Upper lobe of left lung (tissue), 6 donors: Measurements from ENCODE around the gene WSB1. TPM values are rescaled to one million over a fixed set of nuclear protein-coding genes. Genes with fewer than 3 reads are reported as not detected.

ENCODE experiments used
- ATAC-seq, 2 donors: fragments of 200-7000 bp; cut with Tn5 transposase; one replicate each; pipeline ENCODE4 v1.9.1; 2022; ENCODE audit warnings: mild to moderate bottlenecking in 2 of 2, moderate library complexity in 2 of 2; ENCODE audit not compliant: low FRiP score in 2 of 2
- DNase-seq, 2 donors: peaks; one replicate each; pipeline ENCODE4 v3.0.0-alpha.2; 2019 to 2020
- H3K27ac ChIP-seq, 4 donors: fragments of 200-600 bp; sonication (generic); one replicate each; pipeline ENCODE4 v1.5.1; 2016 to 2019
- H3K27me3 ChIP-seq, 4 donors: fragments of 200-600 bp; sonication (generic); one replicate each; pipeline ENCODE4 v1.5.1; 2017 to 2019
- H3K36me3 ChIP-seq, 4 donors: fragments of 200-600 bp; sonication (generic); one replicate each; pipeline ENCODE4 v1.5.1; 2016 to 2019
- H3K4me1 ChIP-seq, 4 donors: fragments of 200-600 bp; sonication (generic); one replicate each; pipeline ENCODE4 v1.5.1; 2018 to 2019
- H3K4me3 ChIP-seq, 4 donors: fragments of 200-600 bp; sonication (generic); one replicate each; pipeline ENCODE4 v1.5.1; 2017 to 2019; ENCODE audit warnings: mild to moderate bottlenecking in 2 of 4, moderate library complexity in 1 of 4
- H3K9me3 ChIP-seq, 4 donors: fragments of 200-600 bp; sonication (generic); one replicate each; pipeline ENCODE4 v1.5.1; 2018 to 2019
- CTCF ChIP-seq, 6 experiments: fragments of 450-650 bp in 4 of 6; fragments of 200-600 bp in 2 of 6; sonication (generic) in 2 of 6; IDR thresholded peaks; one replicate each; pipeline ENCODE4 v1.5.1; 2016 to 2019; ENCODE audit warnings: antibody characterized with exemption in 6 of 6
- EP300 ChIP-seq, 4 donors: sonication (generic); formaldehyde crosslinking; IDR thresholded peaks; one replicate each; pipeline ENCODE4 v1.5.1; 2017; ENCODE audit warnings: antibody characterized with exemption in 4 of 4, control low read depth in 2 of 4
- POLR2A ChIP-seq, 4 donors: fragments of 450-650 bp; IDR thresholded peaks; one replicate each; pipeline ENCODE4 v1.5.1; 2016 to 2017; ENCODE audit warnings: antibody characterized with exemption in 4 of 4, mild to moderate bottlenecking in 2 of 4
- POLR2AphosphoS5 ChIP-seq, 2 donors: sonication (generic); formaldehyde crosslinking; IDR thresholded peaks; one replicate each; pipeline ENCODE4 v1.5.1; 2017; ENCODE audit warnings: antibody characterized with exemption in 2 of 2
- WGBS, 2 donors: methylation state at CpG; one replicate each; pipeline ENCODE4 v1.1.5; 2017 to 2018; 5-methylcytosine and 5-hydroxymethylcytosine counted together
- total RNA-seq, 6 donors: library from RNA; depleted of rRNA in 4 of 6; stranded (reverse); fragments of >200 nt in 4 of 6; gene quantifications; one replicate each; pipeline versions ENCODE4 v1.1.0 to v1.2.1, GENCODE V29; 2016 to 2021
- donor health status: DM: no; HTN: no; CAD: no; lungs with moderate emphysema.
- donor health status: DM: no; HTN: yes; CAD: no; lungs with severe emphysema.

Gene WSB1
- total RNA-seq, 6 donors from 2014 or later = 261 to 514 (median 328) TPM

GRCh38 chr17:27313301-27313700 lies 19.4 kb downstream of the WSB1 start:
- ATAC-seq (no peak), DNase-seq (no peak)
- Histone ChIP-seq H3K4me1 (peaks cover 0 to 19% (median 15%) of the 10 kb centered on the region in 4 donors), H3K27me3 (no peaks in the 10 kb centered on the region), H3K4me3 (no peak overlapping the region), H3K27ac (peak overlapping the region in 1 of 4 donors; percentile 33), H3K36me3 (peaks cover 62 to 100% (median 92%) of the 10 kb centered on the region in 4 donors), H3K9me3 (no peaks in the 10 kb centered on the region)
- 51 to 67% methylated on average over 1 of the region's 1 CpG for WGBS, 2 donors
- TF ChIP-seq EP300 (IDR thresholded peaks at IDR 0.05) = no peak
- no peak for TF ChIP-seq CTCF (IDR thresholded peaks at IDR 0.05)
- no peak for TF ChIP-seq POLR2AphosphoS5 (IDR thresholded peaks at IDR 0.05)
- TF ChIP-seq POLR2A (IDR thresholded peaks at IDR 0.05) = no peak

- peak in 1 of 2 donors; percentile 89 for DNase-seq
- WGBS, 2 donors = 39 to 67% methylated on average over 6 of the region's 6 CpGs
- peak; percentile 55 to 59 for ATAC-seq
- Histone ChIP-seq H3K9me3 (no peaks in the 10 kb centered on the region), H3K4me3 (no peak overlapping the region), H3K4me1 (peaks cover 9 to 36% (median 25%) of the 10 kb centered on the region in 4 donors), H3K27me3 (no peaks in the 10 kb centered on the region), H3K27ac (peak overlapping the region in 2 of 4 donors; percentile 37 to 67), H3K36me3 (peaks cover 47 to 90% (median 77%) of the 10 kb centered on the region in 4 donors)
- TF ChIP-seq EP300 (IDR thresholded peaks at IDR 0.05) = no peak
- TF ChIP-seq POLR2AphosphoS5 (IDR thresholded peaks at IDR 0.05) = no peak
- TF ChIP-seq CTCF (IDR thresholded peaks at IDR 0.05) = no peak
- TF ChIP-seq POLR2A (IDR thresholded peaks at IDR 0.05) = no peak
Measured at GRCh38 chr17:27315322-27315721, 21.4 kb downstream of the WSB1 start.

- 69 to 90% methylated on average over 7 of the region's 7 CpGs for WGBS, 2 donors
- ATAC-seq (no peak), DNase-seq (peak in 1 of 2 donors; percentile 38)
- Histone ChIP-seq H3K4me1 (peaks cover 13 to 34% (median 25%) of the 10 kb centered on the region in 4 donors), H3K27ac (peak overlapping the region in 2 of 4 donors; percentile 37 to 67), H3K9me3 (no peaks in the 10 kb centered on the region), H3K36me3 (peaks cover 41 to 83% (median 70%) of the 10 kb centered on the region in 4 donors), H3K27me3 (no peaks in the 10 kb centered on the region), H3K4me3 (no peak overlapping the region)
- TF ChIP-seq EP300 (IDR thresholded peaks at IDR 0.05) = no peak
- peak in 1 of 4 donors; percentile 16 for TF ChIP-seq POLR2A (IDR thresholded peaks at IDR 0.05)
Measured at GRCh38 chr17:27315796-27316465, 22.0 kb downstream of the WSB1 start.

- TF ChIP-seq POLR2A (IDR thresholded peaks at IDR 0.05) (no peak), POLR2AphosphoS5 (IDR thresholded peaks at IDR 0.05) (no peak), CTCF (IDR thresholded peaks at IDR 0.05) (no peak), EP300 (IDR thresholded peaks at IDR 0.05) (no peak)
- no peak for DNase-seq
- H3K9me3 ChIP-seq = no peaks in the 10 kb centered on the region
- no peak overlapping the region for H3K4me3 ChIP-seq
- peak overlapping the region in 2 of 4 donors; percentile 33 to 56 for H3K27ac ChIP-seq
- ATAC-seq = no peak
- WGBS, 2 donors = 85 to 89% methylated on average over 4 of the region's 4 CpGs
- no peaks in the 10 kb centered on the region for H3K27me3 ChIP-seq
- peaks cover 26 to 39% (median 33%) of the 10 kb centered on the region in 4 donors for H3K4me1 ChIP-seq
- peaks cover 20 to 60% (median 49%) of the 10 kb centered on the region in 4 donors for H3K36me3 ChIP-seq
Measured at GRCh38 chr17:27318228-27318627, 24.3 kb downstream of the WSB1 start.

- H3K9me3 ChIP-seq = no peaks in the 10 kb centered on the region
- DNase-seq = no peak
- TF ChIP-seq POLR2AphosphoS5 (IDR thresholded peaks at IDR 0.05) = no peak
- no peak for TF ChIP-seq CTCF (IDR thresholded peaks at IDR 0.05)
- TF ChIP-seq POLR2A (IDR thresholded peaks at IDR 0.05) = no peak
- no peak for TF ChIP-seq EP300 (IDR thresholded peaks at IDR 0.05)
- peak overlapping the region in 3 of 4 donors; percentile 16 to 56 (median 33) for H3K27ac ChIP-seq
- WGBS, 2 donors = 81 to 84% methylated on average over 6 of the region's 6 CpGs
- peak in 1 of 2 donors; percentile 22 for ATAC-seq
- H3K4me3 ChIP-seq = no peak overlapping the region
- peaks cover 30 to 43% (median 36%) of the 10 kb centered on the region in 4 donors for H3K4me1 ChIP-seq
- peaks cover 16 to 56% (median 45%) of the 10 kb centered on the region in 4 donors for H3K36me3 ChIP-seq
- no peaks in the 10 kb centered on the region for H3K27me3 ChIP-seq
Measured at GRCh38 chr17:27318633-27319032, 24.7 kb downstream of the WSB1 start.
